Transverse colon (tissue), 3 donors: ENCODE data around the gene ITGB6.

ENCODE experiments used
- EP300 ChIP-seq: sonication (generic); formaldehyde crosslinking; IDR thresholded peaks from one replicate; pipeline ENCODE4 v1.6.1; 2017; ENCODE audit warnings: antibody characterized with exemption, low read depth
- POLR2A ChIP-seq: fragments of 450-650 bp; IDR thresholded peaks from one replicate; pipeline ENCODE4 v1.6.1; 2016; ENCODE audit warnings: antibody characterized with exemption, mild to moderate bottlenecking, moderate library complexity
- TF ChIP-seq, protein P1 (sequence below), 5 experiments: fragments of 200-600 bp in 3 of 5; fragments of 450-650 bp in 2 of 5; sonication (generic) in 3 of 5; IDR thresholded peaks; 1 replicate in 2 of 5; 2 replicates in 3 of 5; pipeline ENCODE4 v1.5.1; 2016 to 2017; ENCODE audit warnings: antibody characterized with exemption in 5 of 5, inconsistent platforms in 3 of 5, mild to moderate bottlenecking in 2 of 5, moderate library complexity in 1 of 5

DNA sequence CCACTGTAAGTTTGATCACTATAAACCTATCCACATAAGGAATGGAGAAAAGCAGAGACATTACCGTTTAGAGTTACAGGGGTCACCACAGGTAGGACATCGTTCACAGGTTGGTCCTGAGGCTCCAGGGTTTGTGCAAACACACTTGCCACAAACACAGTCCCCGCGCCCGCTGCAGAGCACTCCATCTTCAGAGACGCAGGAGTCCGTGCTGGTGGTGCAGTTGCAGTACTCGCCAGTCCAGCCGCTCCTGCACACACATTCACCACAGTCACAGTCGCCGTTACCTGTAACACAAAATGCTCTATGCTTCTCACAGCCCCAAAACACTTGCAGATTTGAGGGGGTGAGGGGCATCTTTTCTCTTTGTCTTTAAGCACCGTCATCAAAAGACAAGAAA lies 73.8 kb downstream of the ITGB6 start:
- TF ChIP-seq, protein P1, sequence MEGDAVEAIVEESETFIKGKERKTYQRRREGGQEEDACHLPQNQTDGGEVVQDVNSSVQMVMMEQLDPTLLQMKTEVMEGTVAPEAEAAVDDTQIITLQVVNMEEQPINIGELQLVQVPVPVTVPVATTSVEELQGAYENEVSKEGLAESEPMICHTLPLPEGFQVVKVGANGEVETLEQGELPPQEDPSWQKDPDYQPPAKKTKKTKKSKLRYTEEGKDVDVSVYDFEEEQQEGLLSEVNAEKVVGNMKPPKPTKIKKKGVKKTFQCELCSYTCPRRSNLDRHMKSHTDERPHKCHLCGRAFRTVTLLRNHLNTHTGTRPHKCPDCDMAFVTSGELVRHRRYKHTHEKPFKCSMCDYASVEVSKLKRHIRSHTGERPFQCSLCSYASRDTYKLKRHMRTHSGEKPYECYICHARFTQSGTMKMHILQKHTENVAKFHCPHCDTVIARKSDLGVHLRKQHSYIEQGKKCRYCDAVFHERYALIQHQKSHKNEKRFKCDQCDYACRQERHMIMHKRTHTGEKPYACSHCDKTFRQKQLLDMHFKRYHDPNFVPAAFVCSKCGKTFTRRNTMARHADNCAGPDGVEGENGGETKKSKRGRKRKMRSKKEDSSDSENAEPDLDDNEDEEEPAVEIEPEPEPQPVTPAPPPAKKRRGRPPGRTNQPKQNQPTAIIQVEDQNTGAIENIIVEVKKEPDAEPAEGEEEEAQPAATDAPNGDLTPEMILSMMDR (IDR thresholded peaks at IDR 0.05): no peak
- TF ChIP-seq POLR2A (no peak), EP300 (no peak)
